Fibroblast of villous mesenchyme (primary cell): Measurements from ENCODE around the gene SYT12. TPM values are rescaled to one million over a fixed set of nuclear protein-coding genes. Genes with fewer than 3 reads are reported as not detected.
A peak's percentile ranks its signal among the peaks of the same experiment; 100 is the strongest.

Experiments used
- DNase-seq: peaks from one replicate; pipeline ENCODE4 v3.0.0-alpha.2; 2010; ENCODE audit warnings: low read depth
- H3K4me3 ChIP-seq: 2 replicates; pipeline ENCODE4 v1.5.1; 2011; ENCODE audit warnings: low read depth, mild to moderate bottlenecking, low read length
- CTCF ChIP-seq: IDR thresholded peaks from 2 replicates; pipeline ENCODE4 v1.5.1; 2012; ENCODE audit warnings: low read depth, mild to moderate bottlenecking, low read length; ENCODE audit not compliant: insufficient read depth
- total RNA-seq: library from RNA; depleted of rRNA; stranded (reverse); fragments of >200 nt; gene quantifications from 2 replicates; pipeline ENCODE4 v1.2.3, GENCODE V29; 2012

SYT12 gene
- total RNA-seq, 1 donor = 0.43 TPM

GRCh38 chr11:67051180-67051893 is 28.4 kb downstream of the SYT12 start:
- DNase-seq = no peak
- H3K4me3 ChIP-seq = no peak overlapping the region
- no peak for TF ChIP-seq CTCF

- no peak for DNase-seq
- H3K4me3 ChIP-seq = no peak overlapping the region
- no peak for TF ChIP-seq CTCF
These were observed 29.1 kb downstream of the SYT12 start for GRCh38 chr11:67051945-67052488.

DNA sequence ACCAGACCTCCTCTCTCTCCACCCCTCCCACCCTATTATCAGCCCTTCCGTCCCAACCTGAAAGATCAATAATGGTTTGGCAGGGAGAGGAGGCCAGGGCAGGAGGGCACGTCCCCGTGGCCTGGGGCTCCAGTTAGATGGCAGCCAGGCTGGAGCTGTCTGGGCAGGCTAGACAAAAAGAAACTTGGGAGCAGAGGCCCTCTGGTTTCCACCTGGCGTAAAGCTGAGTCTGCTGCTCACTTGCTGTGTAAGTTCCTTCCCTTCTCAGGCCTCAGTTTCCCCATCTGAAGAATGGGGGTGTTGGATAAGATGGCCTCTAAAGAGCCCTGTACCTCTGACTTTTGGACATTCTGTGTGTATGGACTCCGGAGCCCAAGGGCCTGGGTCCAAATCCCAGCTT is 30.0 kb downstream of the SYT12 start:
- no peak for TF ChIP-seq CTCF
- no peak for DNase-seq
- no peak overlapping the region for H3K4me3 ChIP-seq

DNA sequence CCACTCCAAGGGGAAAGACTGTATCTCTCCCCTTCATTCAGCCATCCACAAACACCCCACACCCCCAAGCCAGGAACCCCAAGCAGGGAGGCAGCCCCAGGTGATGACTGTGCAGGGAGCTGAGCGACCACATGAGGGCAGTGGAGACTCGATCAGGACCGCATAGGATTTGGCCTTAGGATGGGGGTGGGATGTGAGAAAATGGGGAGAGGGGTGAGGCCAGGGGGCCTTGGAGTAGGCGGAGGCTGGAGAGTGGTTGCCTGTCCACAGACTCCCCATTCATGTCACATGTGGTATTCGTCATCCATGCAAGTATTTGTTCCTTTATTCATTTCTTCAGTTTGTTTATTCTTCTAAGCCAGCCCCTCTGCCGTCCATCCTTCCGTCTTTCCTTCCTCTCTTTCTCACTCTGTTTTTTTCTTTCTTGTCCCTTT is 31.0 kb downstream of the SYT12 start:
- peak; percentile 41 for DNase-seq

GRCh38 chr11:67054346-67054835 is 31.5 kb downstream of the SYT12 start:
- DNase-seq = peak; percentile 56

More for the DNA sequence above, 31.0 kb downstream of the SYT12 start:
- TF ChIP-seq CTCF = peak; percentile 87
- H3K4me3 ChIP-seq = no peak overlapping the region

DNA sequence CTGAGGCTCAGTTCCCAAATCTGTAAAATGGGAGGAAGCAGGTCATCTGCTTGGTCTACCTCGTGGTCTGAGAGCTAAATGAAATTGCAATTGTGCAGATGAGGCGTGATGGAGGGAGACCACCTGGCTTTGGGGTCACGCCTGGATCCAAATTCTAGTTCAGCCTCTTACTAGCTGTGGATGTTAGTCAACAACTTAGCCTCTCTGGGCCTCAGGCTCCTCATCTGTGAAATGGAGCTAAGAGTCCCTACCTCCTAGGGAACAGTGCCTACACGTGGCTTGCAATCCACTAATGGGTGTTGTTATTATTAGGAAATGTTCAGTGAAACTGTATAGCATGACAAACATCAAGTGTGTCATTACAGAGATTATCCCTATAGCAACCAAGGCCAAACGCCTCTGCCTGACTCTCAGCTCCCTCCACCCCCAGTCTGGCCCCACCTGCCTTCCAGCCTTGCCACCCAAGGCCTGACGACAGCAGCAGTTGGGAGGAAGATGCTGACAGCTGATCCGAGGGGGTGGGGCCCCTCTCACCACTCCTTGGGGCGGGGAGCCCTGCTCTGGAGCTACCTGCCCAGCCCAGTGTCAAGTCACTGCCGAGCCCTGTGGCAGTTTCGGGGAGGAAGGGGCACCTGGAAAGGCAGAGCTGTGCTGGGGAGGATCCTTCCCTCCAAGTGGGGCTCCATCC is 32.0 kb downstream of the SYT12 start:
- peak; percentile 61 for DNase-seq
- H3K4me3 ChIP-seq = no peak overlapping the region

More at GRCh38 chr11:67054346-67054835, 31.5 kb downstream of the SYT12 start:
- TF ChIP-seq CTCF = no peak
- H3K4me3 ChIP-seq = no peak overlapping the region

More for the DNA sequence above, 32.0 kb downstream of the SYT12 start:
- TF ChIP-seq CTCF = no peak
